Stimulated activated CD8-positive, alpha-beta memory T cell treated with anti-CD3 and anti-CD28 coated beads, Interleukin-12 subunit alpha, Interleukin-12 subunit beta, amount 100 ng/mL, for 4 hours (primary cell): ENCODE data around the gene ECE2.

ENCODE experiments used
- DNase-seq: peaks from one replicate; pipeline ENCODE4 v3.0.0-alpha.2; 2020; ENCODE audit warnings: low read depth

The ECE2 gene

GRCh38 chr3:184240384-184241140, 35.3 kb upstream of the ECE2 start:
- DNase-seq, result no peak

- no peak for DNase-seq
These were observed 34.7 kb upstream of the ECE2 start for GRCh38 chr3:184241141-184241446.

GRCh38 chr3:184241447-184242296, 34.1 kb upstream of the ECE2 start:
- DNase-seq, result no peak

- no peak for DNase-seq
These were observed 33.5 kb upstream of the ECE2 start for GRCh38 chr3:184242297-184242685.

- DNase-seq, result peak; percentile 76
These were observed 27.1 kb upstream of the ECE2 start, which contains the start of gene ALG3 for GRCh38 chr3:184248454-184249411. TSS of gene ALG3 (minus strand) at chr3:184248962. CDS start at chr3:184248940, 22 bp downstream.

DNA sequence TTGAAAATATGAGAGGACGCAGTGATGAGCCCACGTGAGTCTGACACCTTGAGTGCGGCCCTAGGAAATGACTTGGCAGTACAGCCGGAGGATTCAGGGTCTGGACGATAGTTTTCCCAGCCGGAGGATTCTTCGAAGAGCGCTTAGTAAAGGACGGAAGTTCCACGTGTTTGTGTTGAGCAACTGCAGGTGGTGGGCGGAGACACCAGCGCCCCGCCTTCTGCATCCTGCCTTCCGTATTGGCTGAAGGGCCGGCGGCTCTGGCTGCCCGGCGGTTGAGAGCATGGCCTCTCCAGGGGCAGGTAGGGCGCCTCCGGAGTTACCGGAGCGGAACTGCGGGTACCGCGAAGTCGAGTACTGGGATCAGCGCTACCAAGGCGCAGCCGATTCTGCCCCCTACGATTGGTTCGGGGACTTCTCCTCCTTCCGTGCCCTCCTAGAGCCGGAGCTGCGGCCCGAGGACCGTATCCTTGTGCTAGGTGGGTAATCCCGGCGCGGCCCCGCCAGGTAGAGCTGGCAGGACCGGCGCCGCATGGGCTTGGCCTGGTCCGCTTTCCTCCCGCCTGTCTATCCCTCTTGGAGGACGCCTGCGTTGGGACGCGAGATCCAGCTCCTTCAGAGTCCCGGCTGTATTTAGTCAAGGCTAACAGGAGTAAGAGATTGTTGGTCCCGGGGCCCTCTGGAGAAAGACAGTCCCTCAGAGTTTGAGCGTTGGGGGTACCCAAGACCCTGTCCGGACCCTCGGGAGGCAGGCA, 26.2 kb upstream of the ECE2 start, which contains the start of gene EEF1AKMT4:
Gene EEF1AKMT4 (plus strand): TSS at position 261 of the 755 bp plus-strand sequence. CDS start 23 bp downstream, at position 284.
- peak; percentile 90 for DNase-seq

GRCh38 chr3:184250167-184250828, 25.5 kb upstream of the ECE2 start:
- peak; percentile 71 for DNase-seq

DNA sequence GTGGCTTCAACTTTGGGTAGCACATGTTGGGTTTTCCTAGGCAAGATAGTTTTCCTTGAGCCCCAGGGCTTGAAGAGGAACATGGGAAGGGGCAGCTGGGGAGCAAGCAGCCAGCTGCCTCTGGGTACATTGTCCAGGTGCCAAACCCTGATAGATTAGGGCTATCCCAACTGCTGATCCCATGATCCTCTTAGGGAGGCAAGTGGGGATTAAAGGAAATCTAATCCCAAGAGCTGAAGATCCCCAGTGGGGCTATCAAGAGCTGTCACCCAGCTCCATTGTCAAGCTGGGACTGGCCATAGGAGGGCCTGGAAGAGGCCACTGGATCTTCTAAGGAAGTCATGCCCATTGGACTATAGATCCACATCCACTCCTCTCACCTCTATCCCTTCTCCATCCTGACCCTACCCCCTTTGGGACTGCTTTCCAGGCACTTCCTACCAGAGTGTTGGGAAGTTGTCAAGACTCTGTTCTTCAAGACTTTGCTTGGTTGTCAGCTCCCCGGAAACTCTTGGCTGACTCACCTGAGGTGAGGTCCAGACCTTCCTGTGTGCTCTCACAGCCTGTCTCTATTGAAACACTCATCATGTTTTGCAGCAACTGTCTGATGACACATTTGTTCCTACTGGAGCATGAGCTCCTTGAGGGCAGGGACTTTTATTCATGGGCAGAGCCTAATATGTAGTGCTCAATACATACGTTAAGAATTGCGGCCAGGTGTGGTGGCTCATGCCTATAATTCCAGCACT, 20.4 kb upstream of the ECE2 start:
- DNase-seq, result no peak

DNA sequence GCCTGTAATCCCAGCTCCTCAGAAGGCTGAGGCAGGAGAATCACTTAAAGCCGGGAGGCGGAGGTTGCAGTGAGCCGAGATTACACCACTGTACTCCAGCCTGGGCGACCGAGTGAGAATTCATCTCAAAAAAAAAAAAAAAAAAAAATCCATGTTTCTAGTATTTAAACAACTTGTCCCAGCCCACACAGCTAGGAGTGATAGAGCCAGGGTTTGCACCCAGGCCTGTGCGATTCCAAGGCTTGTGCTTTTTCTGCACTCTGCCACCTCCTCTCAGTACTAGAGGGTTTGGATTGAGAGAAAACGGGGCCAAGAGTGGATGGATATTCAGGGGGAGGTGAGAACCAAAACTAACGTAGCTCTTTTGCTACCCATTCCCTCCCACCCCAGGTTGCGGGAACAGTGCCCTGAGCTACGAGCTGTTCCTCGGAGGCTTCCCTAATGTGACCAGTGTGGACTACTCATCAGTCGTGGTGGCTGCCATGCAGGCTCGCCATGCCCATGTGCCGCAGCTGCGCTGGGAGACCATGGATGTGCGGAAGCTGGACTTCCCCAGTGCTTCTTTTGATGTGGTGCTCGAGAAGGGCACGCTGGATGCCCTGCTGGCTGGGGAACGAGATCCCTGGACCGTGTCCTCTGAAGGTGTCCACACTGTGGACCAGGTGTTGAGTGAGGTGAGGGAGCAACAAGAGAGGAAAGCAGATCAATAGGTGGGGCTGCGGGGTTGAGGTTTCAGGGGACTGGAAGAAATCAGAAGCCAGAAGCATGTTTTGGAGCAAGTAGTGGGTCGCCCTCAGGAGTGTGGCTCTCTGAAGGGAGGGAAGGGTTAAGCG, 18.5 kb upstream of the ECE2 start:
- no peak for DNase-seq

GRCh38 chr3:184258926-184259325, 16.9 kb upstream of the ECE2 start:
- no peak for DNase-seq

- no peak for DNase-seq
These were observed 16.4 kb upstream of the ECE2 start for GRCh38 chr3:184259396-184259877.

GRCh38 chr3:184259878-184260723, 15.7 kb upstream of the ECE2 start:
- DNase-seq, result no peak

DNA sequence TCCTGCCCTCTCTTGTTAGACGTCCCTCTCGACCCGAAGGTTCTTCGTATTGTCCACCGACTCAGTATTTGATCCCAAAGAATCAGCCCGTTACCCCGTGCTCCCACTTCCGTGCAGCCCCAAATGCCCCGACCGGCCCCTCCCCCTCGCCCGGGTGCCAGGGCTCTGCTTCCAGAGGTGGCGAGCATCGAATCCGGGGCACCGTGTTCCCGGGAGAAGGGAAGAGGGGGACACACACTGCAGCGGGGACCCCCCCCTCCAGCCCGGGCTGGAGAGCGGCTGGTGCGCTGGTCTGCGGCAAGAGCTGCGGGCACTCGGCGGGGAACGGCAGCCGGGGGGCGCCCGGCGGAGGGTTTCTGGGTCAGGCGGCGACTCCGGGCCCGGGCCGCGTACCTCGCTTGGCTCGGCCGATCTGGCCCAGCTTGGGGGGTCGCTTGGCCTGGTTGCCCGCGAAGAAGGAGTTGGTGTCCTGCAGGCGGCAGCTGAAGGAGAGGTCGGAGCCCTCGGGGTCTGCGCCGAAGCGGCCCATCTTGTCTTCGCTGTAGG, 15.0 kb upstream of the ECE2 start:
- DNase-seq, result no peak

DNA sequence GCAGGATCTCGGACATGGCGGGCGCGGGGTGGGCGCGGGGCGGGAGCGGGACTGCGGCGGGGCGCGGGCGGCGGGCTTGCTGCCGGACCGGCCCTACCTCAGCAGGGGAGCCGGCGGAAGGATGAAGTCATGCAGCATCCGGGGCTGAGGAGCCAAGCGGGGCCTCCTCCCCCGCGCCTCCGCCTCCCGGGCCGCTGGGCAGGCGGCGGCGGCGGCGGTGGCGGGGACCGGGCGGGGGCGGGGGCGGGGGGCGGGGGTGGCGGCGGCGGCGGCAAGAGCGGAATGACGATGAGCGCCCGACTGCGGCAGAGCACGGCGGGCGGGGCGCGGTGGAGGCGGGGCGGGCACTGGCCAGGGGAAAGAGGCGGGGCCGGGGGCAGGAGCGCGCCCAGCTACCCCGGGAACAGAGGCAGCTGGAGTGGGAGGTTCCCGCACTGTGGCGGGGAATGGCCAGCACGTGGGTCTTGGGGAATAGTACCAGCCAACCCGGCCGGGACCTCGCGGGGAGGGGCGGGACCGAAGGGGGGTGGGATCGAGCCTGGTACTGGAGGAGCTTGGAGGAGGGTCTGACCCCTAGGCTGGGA, 14.5 kb upstream of the ECE2 start, which contains the start of gene CAMK2N2:
Gene CAMK2N2 (minus strand): TSS at position 284 of the 584 bp plus-strand sequence. CDS start 268 bp downstream, at position 16.
- peak; percentile 43 for DNase-seq

- no peak for DNase-seq
These were observed 13.7 kb upstream of the ECE2 start for GRCh38 chr3:184261854-184262763.

DNA sequence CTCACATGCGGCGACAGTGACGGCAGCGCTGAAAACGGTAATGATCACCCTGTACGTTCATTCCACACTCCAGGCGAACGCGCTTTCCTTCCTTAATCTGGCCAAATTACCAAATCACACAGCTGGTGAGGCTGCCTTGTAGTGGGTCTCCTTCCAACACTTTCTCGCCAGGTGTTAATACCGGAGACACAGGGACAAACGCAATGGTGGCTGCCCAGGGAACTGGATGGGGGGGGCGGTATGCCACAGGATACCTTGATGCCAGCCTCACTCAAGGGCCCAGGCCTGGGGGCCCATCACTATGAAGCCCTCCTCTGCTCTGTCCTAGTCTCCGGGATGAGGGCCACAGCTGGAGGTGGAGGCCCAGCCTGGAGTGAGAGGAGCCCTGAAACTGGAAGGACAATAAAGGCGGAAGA, 13.1 kb upstream of the ECE2 start:
- no peak for DNase-seq
